NCI-H2081 treated with DMSO at 0.1 percent for 48 hours (cell line): ENCODE data around the gene DOK5.

ENCODE experiments used
- DNase-seq: peaks from one replicate; lab custom pipeline; 2025; lab: John Stamatoyannopoulos, UW

The DOK5 gene

GRCh38 chr20:54559890-54560289 lies 84.5 kb downstream of the DOK5 start:
- DNase-seq, result no peak

GRCh38 chr20:54560357-54560756 lies 85.0 kb downstream of the DOK5 start:
- no peak for DNase-seq

GRCh38 chr20:54565255-54565654 lies 89.9 kb downstream of the DOK5 start:
- no peak for DNase-seq

GRCh38 chr20:54566031-54566688 lies 90.8 kb downstream of the DOK5 start:
- DNase-seq, result no peak

GRCh38 chr20:54570561-54570960 lies 95.2 kb downstream of the DOK5 start:
- no peak for DNase-seq

GRCh38 chr20:54572665-54573435 lies 97.5 kb downstream of the DOK5 start:
- no peak for DNase-seq

GRCh38 chr20:54573838-54574237 lies 98.4 kb downstream of the DOK5 start:
- DNase-seq, result no peak

- DNase-seq, result no peak
These were observed 101.1 kb downstream of the DOK5 start for GRCh38 chr20:54576518-54576917.

GRCh38 chr20:54577637-54578036 lies 102.2 kb downstream of the DOK5 start:
- no peak for DNase-seq

GRCh38 chr20:54585217-54585616 lies 109.8 kb downstream of the DOK5 start:
- DNase-seq, result no peak

- DNase-seq, result no peak
These were observed 112.0 kb downstream of the DOK5 start for GRCh38 chr20:54587408-54587807.

- no peak for DNase-seq
These were observed 114.1 kb downstream of the DOK5 start for GRCh38 chr20:54589402-54590030.

- DNase-seq, result no peak
These were observed 115.5 kb downstream of the DOK5 start for GRCh38 chr20:54590856-54591255.

GRCh38 chr20:54596651-54597050 lies 121.3 kb downstream of the DOK5 start:
- no peak for DNase-seq

GRCh38 chr20:54598352-54598751 lies 123.0 kb downstream of the DOK5 start:
- DNase-seq, result no peak

GRCh38 chr20:54600634-54601033 lies 125.2 kb downstream of the DOK5 start:
- DNase-seq, result no peak

GRCh38 chr20:54601831-54602515 lies 126.6 kb downstream of the DOK5 start:
- DNase-seq, result no peak

GRCh38 chr20:54605319-54605718 lies 129.9 kb downstream of the DOK5 start:
- no peak for DNase-seq

- no peak for DNase-seq
These were observed 131.0 kb downstream of the DOK5 start for GRCh38 chr20:54606380-54606779.

GRCh38 chr20:54608039-54608745 lies 132.8 kb downstream of the DOK5 start:
- no peak for DNase-seq

- no peak for DNase-seq
These were observed 133.6 kb downstream of the DOK5 start for GRCh38 chr20:54608943-54609342.
